ENCODE data around the gene CELF5.
"Not testable (repeated sequence)": the region's sequence is repeated elsewhere in the genome, so short reads cannot be mapped to it uniquely, and the experiment has no call there.

The CELF5 gene

DNA sequence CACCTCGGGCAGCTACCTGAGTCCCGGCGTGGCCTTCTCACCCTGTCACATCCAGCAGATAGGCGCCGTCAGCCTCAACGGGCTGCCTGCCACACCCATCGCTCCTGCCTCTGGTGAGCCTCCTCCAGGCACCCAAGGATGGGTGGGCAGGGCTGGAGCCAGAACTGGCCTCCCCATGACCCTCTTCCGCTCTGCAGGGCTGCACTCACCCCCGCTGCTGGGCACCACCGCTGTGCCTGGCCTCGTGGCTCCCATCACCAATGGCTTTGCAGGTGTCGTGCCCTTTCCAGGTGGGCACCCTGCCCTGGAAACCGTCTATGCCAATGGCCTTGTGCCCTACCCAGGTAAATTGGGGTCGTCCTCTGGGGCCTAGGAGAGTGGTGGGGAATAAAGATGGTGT lies 57.7 kb downstream of the CELF5 start:
- no peak for DNase-seq
- intact Hi-C loops (cut with DNase I) = no loop called here

GRCh38 chr19:3282564-3282963 lies 58.1 kb downstream of the CELF5 start:
- no peak for DNase-seq
- intact Hi-C loops (cut with DNase I) = no loop called here

- DNase-seq = peak in 7 of 42 donors; percentile 22 to 60 (median 47)
- intact Hi-C loops (cut with DNase I) = no loop called here
Measured at GRCh38 chr19:3283246-3283751, 58.8 kb downstream of the CELF5 start.

DNA sequence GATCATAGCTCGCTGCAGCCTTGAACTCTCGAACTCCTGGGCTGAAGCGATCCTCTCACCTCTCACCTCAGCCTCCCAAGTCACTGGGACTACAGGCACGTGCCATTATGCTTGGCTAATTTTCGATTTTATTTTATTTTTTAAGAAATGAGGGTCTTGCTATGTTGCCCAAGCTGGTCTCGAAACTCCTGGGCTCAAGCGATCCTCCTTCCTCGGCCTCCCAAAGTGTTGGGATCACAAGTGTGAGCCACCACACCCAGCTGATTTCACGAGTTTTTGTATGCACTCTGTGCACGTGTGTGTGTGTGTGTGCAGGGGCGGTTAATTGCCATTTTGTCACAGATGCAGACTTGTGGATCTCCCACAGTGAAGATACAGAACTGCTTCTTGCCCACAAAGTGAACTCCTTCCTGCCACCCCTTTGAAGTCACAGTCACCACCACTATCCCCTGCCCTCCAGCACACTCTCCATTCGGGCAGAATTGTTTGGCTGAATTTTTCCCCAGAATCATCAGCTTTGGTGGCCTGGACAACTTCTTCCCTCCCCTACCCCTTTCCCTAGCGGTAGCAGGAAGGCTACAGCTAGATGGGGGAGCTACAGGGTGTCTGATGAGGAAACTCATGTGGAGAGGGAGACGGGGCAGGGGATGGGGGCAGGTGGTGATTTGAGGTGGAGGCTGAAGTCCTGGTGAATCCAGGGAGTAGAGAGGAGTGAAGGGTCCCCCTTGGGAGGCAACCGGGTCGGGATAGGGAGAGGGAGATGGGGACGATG lies 59.6 kb downstream of the CELF5 start:
- DNase-seq = no peak
- intact Hi-C loops (cut with DNase I) = no loop called here

- intact Hi-C loops (cut with DNase I) = no loop called here
- DNase-seq = peak in 7 of 42 donors; percentile 15 to 57 (median 38)
Measured at GRCh38 chr19:3284759-3285646, 60.5 kb downstream of the CELF5 start.

DNA sequence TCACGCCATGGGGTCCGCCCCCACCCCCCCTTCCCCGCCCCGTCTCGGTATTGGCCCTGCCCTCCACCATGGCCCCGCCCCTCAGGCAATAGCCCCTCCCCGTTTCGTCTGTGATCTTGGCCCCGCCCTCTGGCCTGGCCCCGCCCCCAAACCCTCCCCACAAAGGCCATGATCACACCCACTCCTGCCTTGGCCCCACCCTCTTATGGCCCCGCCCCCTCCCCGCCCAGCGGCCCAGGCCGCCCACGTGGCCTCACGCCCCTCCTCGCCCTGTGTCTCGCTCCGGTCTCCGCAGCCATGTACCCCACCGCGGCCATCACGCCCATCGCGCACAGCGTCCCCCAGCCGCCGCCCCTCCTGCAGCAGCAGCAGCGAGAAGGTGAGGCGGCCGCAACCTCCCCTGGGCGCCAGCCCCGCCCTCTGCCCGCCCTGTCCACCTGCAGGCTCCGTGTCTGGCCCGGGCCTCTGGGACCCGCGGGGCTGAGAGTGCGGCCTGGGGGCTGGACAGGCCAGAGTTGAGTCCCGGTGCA lies 61.3 kb downstream of the CELF5 start:
- DNase-seq = peak in 1 of 42 donors; percentile 2
- intact Hi-C loops (cut with DNase I) = no loop called here

DNA sequence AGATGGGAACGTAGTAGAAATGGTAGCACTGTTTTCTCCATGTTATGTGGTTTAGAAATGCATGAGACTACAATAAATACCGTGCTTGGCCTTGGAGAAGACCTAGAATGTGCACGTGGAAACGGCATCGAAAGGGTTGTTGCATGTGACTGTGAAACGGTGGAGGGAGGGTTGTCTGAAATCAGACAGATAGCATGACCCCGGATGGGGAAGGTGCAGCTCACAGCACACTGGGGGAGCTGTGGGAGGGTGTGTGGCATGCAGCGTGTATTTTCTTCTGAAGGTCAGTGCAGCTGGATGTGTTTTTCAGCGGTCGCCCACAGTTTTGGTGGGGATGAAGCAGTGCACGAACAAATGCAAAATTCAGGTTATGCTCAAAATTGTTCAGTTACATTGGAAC lies 63.4 kb downstream of the CELF5 start:
- intact Hi-C loops (cut with DNase I) = no loop called here
- DNase-seq = peak in 1 of 42 donors; percentile 2

DNA sequence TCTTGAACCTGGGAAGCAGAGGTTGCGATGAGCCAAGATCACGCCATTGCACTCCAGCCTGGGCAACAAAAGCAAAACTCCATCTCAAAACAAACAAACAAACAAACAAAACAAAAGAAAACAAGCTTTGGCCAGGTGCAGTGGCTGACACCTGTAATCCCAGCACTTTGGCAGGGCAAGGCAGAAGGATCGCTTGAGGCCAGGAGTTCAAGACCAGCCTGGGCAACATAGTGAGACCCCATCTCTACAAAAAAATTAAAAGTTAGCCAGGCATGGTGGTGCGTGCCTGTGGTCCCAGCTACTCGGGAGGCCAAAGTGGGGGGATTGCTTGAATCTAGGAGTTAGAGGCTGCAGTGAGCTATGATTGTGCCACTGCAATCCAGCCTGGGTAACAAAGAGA lies 64.0 kb downstream of the CELF5 start:
- intact Hi-C loops (cut with DNase I); DNase-seq: not testable (repeated sequence)

- intact Hi-C loops (cut with DNase I) = no loop called here
Measured at GRCh38 chr19:3289971-3290569, 65.6 kb downstream of the CELF5 start.

DNA sequence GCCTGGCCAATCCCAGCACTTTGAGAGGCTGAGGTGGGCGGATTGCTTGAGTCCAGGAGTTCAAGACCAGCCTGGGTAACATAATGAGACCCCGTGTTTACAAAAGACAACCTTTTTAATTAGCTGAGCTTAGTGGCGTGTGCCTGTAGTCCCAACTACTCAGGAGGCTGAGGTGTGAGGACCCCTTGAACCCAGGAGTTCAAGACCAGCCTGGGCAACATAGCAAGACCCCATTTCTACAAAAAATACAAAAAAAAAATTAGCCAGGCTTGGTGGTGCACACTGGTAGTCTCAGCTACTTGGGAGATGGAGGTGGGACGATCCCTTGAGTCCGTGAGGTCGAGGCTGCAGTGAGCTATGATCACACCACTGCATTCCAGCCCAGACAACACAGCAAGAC lies 66.4 kb downstream of the CELF5 start:
- intact Hi-C loops (cut with DNase I) = not testable (repeated sequence)

More at GRCh38 chr19:3289971-3290569, 65.6 kb downstream of the CELF5 start:
- no peak for DNase-seq

GRCh38 chr19:3291644-3292043 lies 67.2 kb downstream of the CELF5 start:
- DNase-seq = no peak
- intact Hi-C loops (cut with DNase I) = no loop called here

More for the DNA sequence above, 66.4 kb downstream of the CELF5 start:
- not testable (repeated sequence) for DNase-seq

- no peak for DNase-seq
Measured at GRCh38 chr19:3292958-3293529, 68.6 kb downstream of the CELF5 start.

GRCh38 chr19:3293560-3293959 lies 69.1 kb downstream of the CELF5 start:
- DNase-seq = no peak
- intact Hi-C loops (cut with DNase I) = no loop called here

More at GRCh38 chr19:3292958-3293529, 68.6 kb downstream of the CELF5 start:
- intact Hi-C loops (cut with DNase I) = no loop called here

GRCh38 chr19:3294080-3294850 lies 69.8 kb downstream of the CELF5 start:
- intact Hi-C loops (cut with DNase I) = no loop called here
- no peak for DNase-seq

DNA sequence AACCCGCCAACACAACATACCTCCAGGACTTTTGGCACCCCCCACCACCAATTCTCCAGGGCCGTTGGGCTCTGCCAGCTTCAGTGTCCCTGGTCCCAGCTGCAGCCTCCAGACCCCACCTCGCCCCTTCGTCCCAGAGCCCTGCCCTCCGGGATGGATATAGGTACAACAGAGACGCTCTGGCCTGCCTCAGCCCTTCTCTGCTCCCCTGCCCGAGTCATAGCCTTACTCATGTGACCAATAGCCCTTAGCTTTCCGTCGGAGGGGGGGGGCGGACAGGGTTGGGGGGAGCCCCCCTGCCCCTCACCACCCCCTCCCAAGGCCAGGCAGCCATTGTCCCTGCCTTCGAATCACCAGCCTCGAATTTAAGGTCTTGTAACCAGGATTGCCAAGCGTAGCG lies 71.1 kb downstream of the CELF5 start:
- intact Hi-C loops (cut with DNase I) = no loop called here
- no peak for DNase-seq

GRCh38 chr19:3296034-3296433 lies 71.6 kb downstream of the CELF5 start:
- no peak for DNase-seq
- intact Hi-C loops (cut with DNase I) = no loop called here

DNA sequence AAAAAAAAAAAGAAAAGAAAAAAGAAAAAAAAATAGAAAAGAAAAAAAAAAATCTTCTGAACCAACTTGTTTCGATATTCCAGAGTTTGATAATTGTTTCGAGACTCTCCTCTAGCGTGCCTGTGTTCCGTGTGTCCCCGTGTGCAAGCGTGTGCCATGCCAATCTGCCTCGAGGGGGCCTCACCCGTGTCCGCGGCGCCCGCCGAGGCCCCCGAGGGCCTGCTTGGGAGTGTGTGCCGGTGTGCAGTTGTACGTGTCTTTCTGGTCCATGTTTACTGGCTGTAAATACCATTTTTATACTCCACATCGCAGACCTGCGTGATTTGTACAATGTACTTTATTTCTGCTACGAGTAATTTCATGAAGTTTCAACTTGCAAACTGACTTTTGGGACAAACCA lies 72.0 kb downstream of the CELF5 start:
- intact Hi-C loops (cut with DNase I) = no loop called here

GRCh38 chr19:3298853-3299449 lies 74.5 kb downstream of the CELF5 start:
- intact Hi-C loops (cut with DNase I) = no loop called here
- DNase-seq = no peak

More for the DNA sequence above, 72.0 kb downstream of the CELF5 start:
- no peak for DNase-seq

Data from head of caudate nucleus (tissue), 42 donors.